ENCODE results near the gene CNOT6L.
A peak's percentile ranks its signal among the peaks of the same experiment; 100 is the strongest.
"Not testable (repeated sequence)": the region's sequence is repeated elsewhere in the genome, so short reads cannot be mapped to it uniquely, and the experiment has no call there.

Gene CNOT6L

GRCh38 chr4:77818602-77819403 lies at the start of gene CNOT6L:
Gene CNOT6L, minus strand, starts transcription at chr4:77819368. Its CDS starts 60 bp downstream, at chr4:77819308.
- DNase-seq, result peak; percentile 25 to 57

- DNase-seq, result no peak
These were observed 46.1 kb upstream of the CNOT6L start for GRCh38 chr4:77865259-77865658.

- not testable (repeated sequence) for DNase-seq
These were observed 44.2 kb upstream of the CNOT6L start for GRCh38 chr4:77863341-77863740.

- peak; percentile 88 to 90 for DNase-seq
These were observed 43.5 kb upstream of the CNOT6L start, which contains the start of gene MRPL1 for GRCh38 chr4:77862478-77863216. Gene MRPL1, plus strand, starts transcription at chr4:77862830. Its CDS starts 19 bp downstream, at chr4:77862849.

- no peak for DNase-seq
These were observed 42.3 kb upstream of the CNOT6L start for GRCh38 chr4:77861495-77861894.

GRCh38 chr4:77859256-77859655 lies 40.1 kb upstream of the CNOT6L start:
- DNase-seq, result no peak

GRCh38 chr4:77856152-77856551 lies 37.0 kb upstream of the CNOT6L start:
- no peak for DNase-seq

GRCh38 chr4:77854431-77855111 lies 35.4 kb upstream of the CNOT6L start:
- no peak for DNase-seq

GRCh38 chr4:77852892-77853495 lies 33.8 kb upstream of the CNOT6L start:
- peak; percentile 51 to 56 for DNase-seq

GRCh38 chr4:77849278-77849965 lies 30.3 kb upstream of the CNOT6L start:
- DNase-seq, result no peak

GRCh38 chr4:77848508-77848907 lies 29.3 kb upstream of the CNOT6L start:
- DNase-seq, result no peak

- no peak for DNase-seq
These were observed 26.8 kb upstream of the CNOT6L start for GRCh38 chr4:77845929-77846328.

GRCh38 chr4:77845400-77845799 lies 26.2 kb upstream of the CNOT6L start:
- DNase-seq, result no peak

GRCh38 chr4:77844363-77844762 lies 25.2 kb upstream of the CNOT6L start:
- DNase-seq, result no peak

- DNase-seq, result no peak
These were observed 24.5 kb upstream of the CNOT6L start for GRCh38 chr4:77843628-77844027.

GRCh38 chr4:77834403-77834802 lies 15.2 kb upstream of the CNOT6L start:
- DNase-seq, result no peak

- no peak for DNase-seq
These were observed 14.1 kb upstream of the CNOT6L start for GRCh38 chr4:77833126-77833724.

GRCh38 chr4:77827343-77827742 lies 8.2 kb upstream of the CNOT6L start:
- no peak for DNase-seq

- DNase-seq, result no peak
These were observed 7.1 kb upstream of the CNOT6L start for GRCh38 chr4:77826275-77826674.

GRCh38 chr4:77821775-77822174 lies 2.6 kb upstream of the CNOT6L start:
- peak; percentile 43 to 54 for DNase-seq

GRCh38 chr4:77820649-77821561 lies 1.7 kb upstream of the CNOT6L start:
- DNase-seq, result no peak
